ENCODE data around the gene NAPEPLD. TPM values are rescaled to one million over a fixed set of nuclear protein-coding genes. Genes with fewer than 3 reads are reported as not detected.

NAPEPLD gene
- total RNA-seq, 1 experiment from 2014 or later = 19.2 TPM

GRCh38 chr7:103140685-103141084, 8.2 kb downstream of the NAPEPLD start:
- Histone ChIP-seq H3K4me1 (ENCODE audit: control insufficient read depth, insufficient read depth, low read length) (peaks cover 6% of the 10 kb centered on the region; the same call in 1 of the 2 replicates), H3K4me3 (ENCODE audit: low read depth in 2 of 2, low read length in 2 of 2) (no peak overlapping the region), H3K36me3 (ENCODE audit: control insufficient read depth, insufficient read depth, low read length) (no peaks in the 10 kb centered on the region), H3K27me3 (ENCODE audit: control insufficient read depth, insufficient read depth, low read length) (no peaks in the 10 kb centered on the region), H3K9me3 (ENCODE audit: control insufficient read depth, insufficient read depth, low read depth, low read length) (no peaks in the 10 kb centered on the region), H3K27ac (ENCODE audit: low read length) (no peak overlapping the region)
- BruUV-seq (replicated peaks) = no TSS peak
- CTCF ChIA-PET = no interaction called here
- POLR2A ChIA-PET = no interaction called here
- intact Hi-C loops (cut with micrococcal nuclease; ENCODE audit: unreplicated experiment) (no loop called here), in situ Hi-C loops (cut with HindIII; ENCODE audit: low pct_unique_long_range_greater_than_20kb, low sequenced_read_pairs) (no loop called here)
- no peak for TF ChIP-seq SIN3A (IDR thresholded peaks at IDR 0.05; ENCODE audit: borderline replicate concordance, insufficient read depth, low read depth, low read length)
- DNase-seq (ENCODE audit: low read depth, low spot score) (no peak), ATAC-seq (no peak)

GRCh38 chr7:103140061-103140460, 8.8 kb downstream of the NAPEPLD start:
- no peak for DNase-seq (ENCODE audit: low read depth, low spot score)
- no peaks in the 10 kb centered on the region for H3K9me3 ChIP-seq (ENCODE audit: control insufficient read depth, insufficient read depth, low read depth, low read length)
- CTCF ChIA-PET = no interaction called here
- POLR2A ChIA-PET = no interaction called here
- in situ Hi-C loops (cut with HindIII; ENCODE audit: low pct_unique_long_range_greater_than_20kb, low sequenced_read_pairs) (no loop called here), intact Hi-C loops (cut with micrococcal nuclease; ENCODE audit: unreplicated experiment) (no loop called here)
- peaks cover 6% of the 10 kb centered on the region; the same call in 1 of the 2 replicates for H3K4me1 ChIP-seq (ENCODE audit: control insufficient read depth, insufficient read depth, low read length)
- no peak overlapping the region for H3K27ac ChIP-seq (ENCODE audit: low read length)
- no TSS peak for BruUV-seq (replicated peaks)
- H3K36me3 ChIP-seq (ENCODE audit: control insufficient read depth, insufficient read depth, low read length) = no peaks in the 10 kb centered on the region
- no peaks in the 10 kb centered on the region for H3K27me3 ChIP-seq (ENCODE audit: control insufficient read depth, insufficient read depth, low read length)
- TF ChIP-seq TCF7L2 (IDR thresholded peaks at IDR 0.05; ENCODE audit: low read depth, low read length) = no peak
- no peak for TF ChIP-seq SIN3A (IDR thresholded peaks at IDR 0.05; ENCODE audit: borderline replicate concordance, insufficient read depth, low read depth, low read length)
- no peak for TF ChIP-seq CTCF (IDR thresholded peaks at IDR 0.05)
- TF ChIP-seq REST (IDR thresholded peaks at IDR 0.05; ENCODE audit: insufficient read depth in 1 of 2, low read depth in 2 of 2, low read length in 1 of 2) = no peak
- no peak for TF ChIP-seq POLR2AphosphoS5 (IDR thresholded peaks at IDR 0.05; ENCODE audit: low read depth, low read length)
- H3K4me3 ChIP-seq (ENCODE audit: low read depth in 2 of 2, low read length in 2 of 2) = no peak overlapping the region
- ATAC-seq = no peak

GRCh38 chr7:103134836-103135554, 13.9 kb downstream of the NAPEPLD start:
- H3K36me3 ChIP-seq (ENCODE audit: control insufficient read depth, insufficient read depth, low read length) = no peaks in the 10 kb centered on the region
- no peak for TF ChIP-seq REST (IDR thresholded peaks at IDR 0.05; ENCODE audit: insufficient read depth in 1 of 2, low read depth in 2 of 2, low read length in 1 of 2)
- no TSS peak for BruUV-seq (replicated peaks)
- H3K27me3 ChIP-seq (ENCODE audit: control insufficient read depth, insufficient read depth, low read length) = no peaks in the 10 kb centered on the region
- intact Hi-C loops (cut with micrococcal nuclease; ENCODE audit: unreplicated experiment) = no loop called here
- ATAC-seq = no peak
- no peak for DNase-seq (ENCODE audit: low read depth, low spot score)
- in situ Hi-C loops (cut with HindIII; ENCODE audit: low pct_unique_long_range_greater_than_20kb, low sequenced_read_pairs) = no loop called here
- H3K4me1 ChIP-seq (ENCODE audit: control insufficient read depth, insufficient read depth, low read length) = peaks cover 20% of the 10 kb centered on the region; the same call in 1 of the 2 replicates
- H3K4me3 ChIP-seq (ENCODE audit: low read depth in 2 of 2, low read length in 2 of 2) = no peak overlapping the region
- CTCF ChIA-PET = no interaction called here
- POLR2A ChIA-PET = no interaction called here
- no peaks in the 10 kb centered on the region for H3K9me3 ChIP-seq (ENCODE audit: control insufficient read depth, insufficient read depth, low read depth, low read length)
- no peak overlapping the region; the same call in 1 of the 2 replicates for H3K27ac ChIP-seq (ENCODE audit: low read length)
